ELF-1 (cell line): ENCODE data around the gene METRNL.
"Not testable (repeated sequence)": the region's sequence is repeated elsewhere in the genome, so short reads cannot be mapped to it uniquely, and the experiment has no call there.

Source experiments
- DNase-seq: peaks from one replicate; pipeline ENCODE4 v3.0.0-alpha.2; 2016; ENCODE audit warnings: low read depth, low spot score

Gene METRNL

GRCh38 chr17:83121921-83122820 lies 42.8 kb downstream of the METRNL start:
- DNase-seq: no peak

- DNase-seq: no peak
Measured at GRCh38 chr17:83122834-83123233, 43.4 kb downstream of the METRNL start.

- no peak for DNase-seq
Measured at GRCh38 chr17:83123896-83124801, 44.7 kb downstream of the METRNL start.

GRCh38 chr17:83124871-83125514 lies 45.6 kb downstream of the METRNL start:
- no peak for DNase-seq

GRCh38 chr17:83125515-83126274 lies 46.3 kb downstream of the METRNL start:
- no peak for DNase-seq

GRCh38 chr17:83126275-83126811 lies 46.9 kb downstream of the METRNL start:
- DNase-seq: no peak

- no peak for DNase-seq
Measured at GRCh38 chr17:83127431-83128160, 48.2 kb downstream of the METRNL start.

GRCh38 chr17:83128306-83129240 lies 49.2 kb downstream of the METRNL start:
- DNase-seq: no peak

GRCh38 chr17:83129676-83130075 lies 50.3 kb downstream of the METRNL start:
- no peak for DNase-seq

- no peak for DNase-seq
Measured at GRCh38 chr17:83131401-83132011, 52.1 kb downstream of the METRNL start.

GRCh38 chr17:83132251-83133081 lies 53.1 kb downstream of the METRNL start:
- DNase-seq: no peak

- no peak for DNase-seq
Measured at GRCh38 chr17:83133302-83134121, 54.1 kb downstream of the METRNL start.

GRCh38 chr17:83134456-83134855 lies 55.0 kb downstream of the METRNL start:
- not testable (repeated sequence) for DNase-seq

- DNase-seq: no peak
Measured at GRCh38 chr17:83135692-83136091, 56.3 kb downstream of the METRNL start.

- DNase-seq: no peak
Measured at GRCh38 chr17:83136156-83136555, 56.7 kb downstream of the METRNL start.

GRCh38 chr17:83136931-83137330 lies 57.5 kb downstream of the METRNL start:
- no peak for DNase-seq

GRCh38 chr17:83137523-83137922 lies 58.1 kb downstream of the METRNL start:
- no peak for DNase-seq
